Activated naive CD4-positive, alpha-beta T cell treated with Interleukin-2 at 50 U/mL for 16 hours (primary cell): ENCODE data around the gene ADAM17.
"Not testable (repeated sequence)": the region's sequence is repeated elsewhere in the genome, so short reads cannot be mapped to it uniquely, and the experiment has no call there.

Source experiments
- DNase-seq: peaks from one replicate; pipeline ENCODE4 v3.0.0-alpha.2; 2020

Gene ADAM17

GRCh38 chr2:9517118-9517782 is 38.4 kb downstream of the ADAM17 start:
- DNase-seq: no peak

- DNase-seq: not testable (repeated sequence)
Measured at GRCh38 chr2:9513946-9514345, 41.7 kb downstream of the ADAM17 start.

GRCh38 chr2:9508931-9509330 is 46.7 kb downstream of the ADAM17 start:
- no peak for DNase-seq

GRCh38 chr2:9498210-9498609 is 57.4 kb downstream of the ADAM17 start:
- no peak for DNase-seq

- DNase-seq: no peak
Measured at GRCh38 chr2:9497017-9497416, 58.6 kb downstream of the ADAM17 start.

GRCh38 chr2:9494081-9494480 is 61.5 kb downstream of the ADAM17 start:
- DNase-seq: no peak

- DNase-seq: no peak
Measured at GRCh38 chr2:9493478-9493877, 62.2 kb downstream of the ADAM17 start.

- DNase-seq: no peak
Measured at GRCh38 chr2:9492927-9493326, 62.7 kb downstream of the ADAM17 start.

- DNase-seq: no peak
Measured at GRCh38 chr2:9490789-9491188, 64.8 kb downstream of the ADAM17 start.

GRCh38 chr2:9488583-9489547 is 66.8 kb downstream of the ADAM17 start:
- DNase-seq: no peak

GRCh38 chr2:9484533-9484932 is 71.1 kb downstream of the ADAM17 start:
- no peak for DNase-seq

- no peak for DNase-seq
Measured at GRCh38 chr2:9483107-9483506, 72.5 kb downstream of the ADAM17 start.

- no peak for DNase-seq
Measured at GRCh38 chr2:9480157-9480556, 75.5 kb downstream of the ADAM17 start.

- DNase-seq: no peak
Measured at GRCh38 chr2:9478526-9478925, 77.1 kb downstream of the ADAM17 start.

- DNase-seq: no peak
Measured at GRCh38 chr2:9477914-9478313, 77.7 kb downstream of the ADAM17 start.

- DNase-seq: peak; percentile 83
Measured at GRCh38 chr2:9474361-9475057, 81.1 kb downstream of the ADAM17 start, which contains the start of gene IAH1. Gene IAH1, plus strand, starts transcription at chr2:9474551. Its CDS starts 16 bp downstream, at chr2:9474567.

- peak; percentile 75 for DNase-seq
Measured at GRCh38 chr2:9473985-9474360, 81.7 kb downstream of the ADAM17 start.

GRCh38 chr2:9473308-9473984 is 82.2 kb downstream of the ADAM17 start:
- DNase-seq: no peak

- DNase-seq: no peak
Measured at GRCh38 chr2:9472511-9472910, 83.1 kb downstream of the ADAM17 start.

- DNase-seq: no peak
Measured at GRCh38 chr2:9471206-9471605, 84.4 kb downstream of the ADAM17 start.

GRCh38 chr2:9467687-9468086 is 87.9 kb downstream of the ADAM17 start:
- no peak for DNase-seq

- no peak for DNase-seq
Measured at GRCh38 chr2:9466147-9466683, 89.4 kb downstream of the ADAM17 start.

- no peak for DNase-seq
Measured at GRCh38 chr2:9465170-9465569, 90.5 kb downstream of the ADAM17 start.
